ENCODE results near the gene SAMD4A. TPM values are rescaled to one million over a fixed set of nuclear protein-coding genes. Genes with fewer than 3 reads are reported as not detected.

SAMD4A gene
- total RNA-seq, 1 experiment from 2014 or later, result 9.6 TPM

DNA sequence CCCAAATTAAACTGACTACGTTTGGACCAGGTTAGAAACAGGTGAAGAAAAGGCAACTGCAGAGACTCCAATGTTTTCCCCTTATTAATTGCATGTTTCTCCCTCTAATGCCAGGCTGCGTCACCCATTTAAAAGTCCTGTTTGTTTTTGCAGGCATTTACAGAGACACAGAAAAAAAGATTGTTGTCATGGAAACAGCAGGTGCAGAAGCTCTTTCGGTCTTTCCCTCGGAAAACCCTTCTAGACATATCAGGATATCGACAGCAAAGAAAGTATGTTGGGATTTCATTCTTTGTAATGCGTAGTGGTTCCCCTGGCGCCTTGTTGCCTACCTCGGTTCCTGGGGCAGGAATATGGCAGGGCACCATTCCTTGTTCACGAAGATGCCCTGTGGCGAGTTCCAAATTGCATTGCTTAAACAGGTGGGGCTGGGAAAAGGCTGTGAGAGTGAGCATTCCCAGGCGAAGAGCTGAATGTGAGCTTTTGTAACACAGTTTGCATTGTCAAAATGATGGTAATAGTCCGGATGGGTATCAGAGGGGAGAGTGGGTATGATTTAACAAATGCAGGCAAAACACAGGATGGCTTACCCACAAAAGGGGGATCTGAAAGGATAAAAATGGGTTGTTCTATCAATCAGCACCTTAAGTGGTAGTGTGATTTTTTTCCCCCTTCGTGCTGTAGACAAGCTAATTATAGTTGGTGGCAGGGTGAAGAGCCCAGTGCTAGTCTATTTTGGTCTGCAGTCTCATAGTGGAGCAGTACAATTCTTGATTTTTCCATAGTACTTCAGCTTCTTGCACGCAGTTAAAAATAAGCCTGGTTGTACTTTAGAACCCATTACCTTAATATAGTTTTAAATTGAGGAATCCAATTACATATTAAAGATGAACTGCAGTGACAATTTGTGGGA, 203.3 kb downstream of the SAMD4A start:
- no peak overlapping the region for H3K14ac ChIP-seq (ENCODE audit: insufficient read depth, low read length)
- no peaks in the 10 kb centered on the region for H3K79me2 ChIP-seq (ENCODE audit: insufficient read depth, low read length)
- Mint-ChIP-seq H3K9me3 (no peaks in the 10 kb centered on the region), H3K27me3 (ENCODE audit: low read depth) (no peaks in the 10 kb centered on the region; the same call in 1 of the 2 replicates), H3K4me3 (no peak overlapping the region), H3K36me3 (ENCODE audit: insufficient read depth in 1 of 3, low read depth in 3 of 3) (peaks cover 0 to 5% (median 0%) of the 10 kb centered on the region in 3 experiments; a peak in 1 of 7 replicates), H3K27ac (no peak overlapping the region), H3K4me1 (peaks cover 18 to 19% of the 10 kb centered on the region in 2 experiments)
- H2BK15ac ChIP-seq (ENCODE audit: low read depth, low read length), result no peak overlapping the region
- no peak overlapping the region for H2BK5ac ChIP-seq (ENCODE audit: insufficient read length, low read length)
- H3K9ac ChIP-seq (ENCODE audit: extremely low read depth, insufficient read length, low read length), result no peak overlapping the region
- H4K8ac ChIP-seq (replicated peaks; ENCODE audit: insufficient read length, low read depth, low read length), result no peak overlapping the region
- no peak for DNase-seq
- H3K23me2 ChIP-seq (ENCODE audit: insufficient read length, low read depth, low read length, poor library complexity, severe bottlenecking), result no peaks in the 10 kb centered on the region
- no peak overlapping the region for H3K23ac ChIP-seq (ENCODE audit: insufficient read length, low read depth, low read length)
- H3K79me1 ChIP-seq (ENCODE audit: insufficient read depth, low read depth, low read length, poor library complexity, severe bottlenecking), result no peaks in the 10 kb centered on the region
- no peak for TF ChIP-seq CTCF (conservative IDR thresholded peaks at IDR 0.05)
- no peak overlapping the region for H3K27ac ChIP-seq (ENCODE audit: insufficient read length, low read depth, low read length)
- H2AFZ ChIP-seq (ENCODE audit: low read length), result no peak overlapping the region
- H2BK20ac ChIP-seq (ENCODE audit: low read depth, low read length, poor library complexity, severe bottlenecking), result no peak overlapping the region
- no peak overlapping the region for H2BK12ac ChIP-seq (ENCODE audit: insufficient read length, low read depth, low read length)
- H2BK120ac ChIP-seq (ENCODE audit: low read depth, low read length, poor library complexity, severe bottlenecking), result no peak overlapping the region
- no peak overlapping the region for H3T11ph ChIP-seq (ENCODE audit: low read length)
- H3K4me1 ChIP-seq (ENCODE audit: insufficient read depth, low read length), result peaks cover 9% of the 10 kb centered on the region; the same call in 1 of the 2 replicates
- no peak overlapping the region for H4K91ac ChIP-seq (ENCODE audit: insufficient read length, low read depth, low read length)
- H4K5ac ChIP-seq (ENCODE audit: insufficient read length, low read depth, low read length), result no peak overlapping the region
- WGBS (ENCODE audit: extremely low coverage, insufficient read length, low lambda C conversion rate), result no CpG with 5 or more reads among the region's 14 CpGs
- no peaks in the 10 kb centered on the region for H3K9me3 ChIP-seq (ENCODE audit: control insufficient read depth, low read depth, low read length)
- H3K56ac ChIP-seq (ENCODE audit: insufficient read length, low read depth, low read length), result no peak overlapping the region
- H2AK5ac ChIP-seq (ENCODE audit: insufficient read length, low read length), result no peak overlapping the region
- no peak overlapping the region for H3K4ac ChIP-seq (ENCODE audit: low read depth, low read length)
- no peak overlapping the region for H3K4me2 ChIP-seq (ENCODE audit: insufficient read depth, insufficient read length, low read length)
- H3K27me3 ChIP-seq (ENCODE audit: insufficient read depth, low read length), result no peaks in the 10 kb centered on the region
- H4K20me1 ChIP-seq (ENCODE audit: control insufficient read depth, insufficient read depth, insufficient read length), result no peaks in the 10 kb centered on the region
- no peak overlapping the region for H3K18ac ChIP-seq (ENCODE audit: insufficient read length, low read depth, low read length)
